HS-5 (cell line): ENCODE measurements around the gene MSH3.

Experiments
- DNase-seq: peaks from one replicate; pipeline ENCODE4 v3.0.0-alpha.2; 2012; ENCODE audit warnings: low read depth

Gene MSH3

DNA sequence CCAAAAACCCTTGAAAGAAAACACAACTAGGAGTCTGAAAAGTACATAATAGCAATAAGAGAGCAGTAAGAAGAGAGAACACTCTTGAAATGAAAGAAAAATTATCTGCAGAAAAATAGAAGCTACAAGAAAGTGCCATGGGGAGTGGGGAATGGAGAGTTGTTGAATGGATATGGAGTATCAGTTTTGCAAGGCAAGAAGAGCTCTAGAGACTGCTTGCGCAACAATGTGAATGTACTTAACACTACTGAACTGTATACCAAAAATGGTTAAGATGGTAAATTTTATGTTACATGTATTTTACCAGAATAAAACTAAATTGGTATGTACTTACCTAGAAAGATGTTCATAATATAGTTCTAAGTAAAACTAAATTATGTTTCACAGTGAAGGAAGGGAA is 251.0 kb downstream of the MSH3 start:
- no peak for DNase-seq

- DNase-seq: no peak
Observed at GRCh38 chr5:80912479-80912878, 258.0 kb downstream of the MSH3 start.

DNA sequence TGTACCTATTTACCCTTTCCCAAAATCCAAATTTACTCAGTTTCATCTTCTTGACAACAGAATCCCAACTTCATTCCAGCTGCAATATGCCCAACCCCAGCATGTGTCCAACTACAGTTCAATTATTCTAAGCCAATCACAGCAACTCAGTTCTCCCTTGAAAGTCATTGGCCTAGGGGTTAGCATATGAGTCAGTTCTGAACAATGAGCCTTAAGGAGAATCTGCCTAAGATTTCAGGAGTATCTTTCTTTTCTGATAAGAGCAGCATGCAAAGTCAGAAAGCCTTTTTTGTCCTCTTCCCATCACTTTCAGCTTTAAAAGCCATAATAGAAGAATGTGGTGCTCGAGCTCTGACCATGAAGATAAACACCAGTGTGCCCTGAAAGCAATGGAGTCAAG is 261.3 kb downstream of the MSH3 start:
- DNase-seq: no peak

GRCh38 chr5:80916676-80917075 is 262.2 kb downstream of the MSH3 start:
- DNase-seq: no peak

- DNase-seq: no peak
Observed at GRCh38 chr5:80917631-80918030, 263.2 kb downstream of the MSH3 start.

DNA sequence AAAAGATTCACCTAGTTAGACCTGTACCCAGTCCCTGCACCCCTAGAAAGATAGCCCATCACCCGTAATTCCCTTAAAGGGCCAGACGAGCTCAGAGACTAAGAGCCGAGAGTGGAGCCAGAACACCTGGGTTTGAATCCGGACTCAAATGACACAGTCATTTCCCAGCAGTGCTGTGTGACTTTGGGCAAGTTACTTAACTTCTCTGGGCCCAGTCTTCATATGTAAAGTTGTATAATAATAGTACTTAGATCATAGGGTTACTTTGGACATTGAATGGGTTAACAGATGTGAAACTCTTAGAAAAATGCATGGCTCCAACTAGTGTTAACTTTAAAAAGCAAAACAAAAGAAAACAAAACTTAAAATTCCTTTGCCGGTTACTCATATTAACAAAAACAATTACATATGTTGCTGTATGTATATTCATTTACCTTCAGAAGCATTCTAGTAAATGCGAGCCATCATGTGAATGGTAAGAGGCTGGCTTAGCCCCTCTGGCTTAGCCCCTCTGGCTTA is 265.3 kb downstream of the MSH3 start:
- no peak for DNase-seq

- DNase-seq: no peak
Observed at GRCh38 chr5:80920333-80920732, 265.9 kb downstream of the MSH3 start.

DNA sequence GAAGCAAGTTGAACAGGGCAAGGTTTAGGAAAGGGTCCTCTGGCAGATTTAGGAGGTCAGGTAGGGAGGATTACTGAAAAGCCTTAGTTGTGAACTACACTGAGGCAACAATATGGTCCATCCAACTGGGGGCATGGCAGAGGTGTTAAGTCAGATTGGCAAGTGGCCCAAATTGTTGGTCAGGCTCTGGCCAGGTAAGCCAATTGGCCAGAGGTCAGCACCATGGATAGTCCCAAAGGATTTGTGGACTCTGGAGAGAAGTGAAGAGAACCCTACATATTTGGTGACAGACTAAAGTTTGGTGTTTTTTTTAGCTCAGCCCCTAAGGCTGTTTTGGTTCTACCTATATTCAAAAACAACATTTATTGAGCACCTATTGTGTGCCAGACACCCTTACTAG is 266.6 kb downstream of the MSH3 start:
- DNase-seq: no peak

GRCh38 chr5:80925931-80926330 is 271.5 kb downstream of the MSH3 start:
- no peak for DNase-seq
